Measurements from ENCODE around the gene CSNK2A1.
"Not testable (repeated sequence)": the region's sequence is repeated elsewhere in the genome, so short reads cannot be mapped to it uniquely, and the experiment has no call there.

CSNK2A1 gene

DNA sequence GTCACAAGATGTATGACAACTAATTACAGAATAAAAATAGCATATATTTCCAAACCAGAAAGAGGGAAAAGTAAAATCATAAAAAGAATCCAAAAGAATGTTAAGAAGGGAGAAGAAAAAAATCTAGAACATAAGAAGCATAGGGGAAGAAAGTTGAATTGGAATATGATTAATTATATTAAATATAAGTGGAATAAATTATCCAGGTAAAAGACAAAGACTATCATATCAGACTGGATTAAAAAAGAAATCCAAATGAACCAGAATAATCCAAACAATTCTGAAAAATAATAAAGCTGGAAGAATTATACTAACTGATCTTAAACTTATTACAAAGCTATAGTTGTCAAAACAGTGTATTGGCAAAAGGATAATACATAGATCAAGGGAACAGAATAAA lies 23.6 kb downstream of the CSNK2A1 start:
- TF ChIP-seq, protein P1, sequence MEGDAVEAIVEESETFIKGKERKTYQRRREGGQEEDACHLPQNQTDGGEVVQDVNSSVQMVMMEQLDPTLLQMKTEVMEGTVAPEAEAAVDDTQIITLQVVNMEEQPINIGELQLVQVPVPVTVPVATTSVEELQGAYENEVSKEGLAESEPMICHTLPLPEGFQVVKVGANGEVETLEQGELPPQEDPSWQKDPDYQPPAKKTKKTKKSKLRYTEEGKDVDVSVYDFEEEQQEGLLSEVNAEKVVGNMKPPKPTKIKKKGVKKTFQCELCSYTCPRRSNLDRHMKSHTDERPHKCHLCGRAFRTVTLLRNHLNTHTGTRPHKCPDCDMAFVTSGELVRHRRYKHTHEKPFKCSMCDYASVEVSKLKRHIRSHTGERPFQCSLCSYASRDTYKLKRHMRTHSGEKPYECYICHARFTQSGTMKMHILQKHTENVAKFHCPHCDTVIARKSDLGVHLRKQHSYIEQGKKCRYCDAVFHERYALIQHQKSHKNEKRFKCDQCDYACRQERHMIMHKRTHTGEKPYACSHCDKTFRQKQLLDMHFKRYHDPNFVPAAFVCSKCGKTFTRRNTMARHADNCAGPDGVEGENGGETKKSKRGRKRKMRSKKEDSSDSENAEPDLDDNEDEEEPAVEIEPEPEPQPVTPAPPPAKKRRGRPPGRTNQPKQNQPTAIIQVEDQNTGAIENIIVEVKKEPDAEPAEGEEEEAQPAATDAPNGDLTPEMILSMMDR (IDR thresholded peaks at IDR 0.05): no peak
- no peak overlapping the region for H3K27ac ChIP-seq

DNA sequence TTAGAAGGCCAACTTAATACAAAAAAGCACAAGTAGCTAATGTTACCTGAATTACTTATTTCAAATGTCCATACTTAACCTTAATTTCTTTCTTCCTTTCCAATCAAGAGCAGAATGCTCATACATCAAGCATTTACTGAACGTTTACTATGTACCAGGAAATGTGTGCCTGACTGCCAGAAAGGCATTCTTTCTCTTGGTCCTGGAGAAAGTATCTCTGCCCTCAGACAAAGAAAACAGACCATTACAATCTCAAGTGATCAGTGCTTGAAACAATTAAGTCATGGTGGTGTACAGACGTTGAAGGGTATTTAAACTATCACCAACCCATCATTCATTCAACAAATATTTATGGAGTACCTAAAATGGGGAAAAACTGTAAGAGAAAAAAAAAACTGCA lies 26.4 kb downstream of the CSNK2A1 start:
- Histone ChIP-seq H3K27ac (no peak overlapping the region), H3K36me3 (peaks cover 5% of the 10 kb centered on the region), H3K4me1 (ENCODE audit: control insufficient read depth in 1 of 2, insufficient read depth in 1 of 2, low read depth in 1 of 2, low read length in 1 of 2) (peaks cover 5 to 6% of the 10 kb centered on the region in 2 experiments), H3K4me3 (ENCODE audit: low read depth in 1 of 2, low read length in 1 of 2) (no peak overlapping the region), H3K9me3 (peaks cover 11% of the 10 kb centered on the region), H3K27me3 (no peaks in the 10 kb centered on the region)
- TF ChIP-seq, protein P1 (IDR thresholded peaks at IDR 0.05): no peak

More for the DNA sequence above, 23.6 kb downstream of the CSNK2A1 start:
- H3K27me3 ChIP-seq: no peaks in the 10 kb centered on the region
- peaks cover 11% of the 10 kb centered on the region for H3K9me3 ChIP-seq
- no peaks in the 10 kb centered on the region for H3K4me1 ChIP-seq (ENCODE audit: control insufficient read depth in 1 of 2, insufficient read depth in 1 of 2, low read depth in 1 of 2, low read length in 1 of 2)
- peaks cover 9% of the 10 kb centered on the region for H3K36me3 ChIP-seq
- H3K4me3 ChIP-seq (ENCODE audit: low read depth in 1 of 2, low read length in 1 of 2): no peak overlapping the region

DNA sequence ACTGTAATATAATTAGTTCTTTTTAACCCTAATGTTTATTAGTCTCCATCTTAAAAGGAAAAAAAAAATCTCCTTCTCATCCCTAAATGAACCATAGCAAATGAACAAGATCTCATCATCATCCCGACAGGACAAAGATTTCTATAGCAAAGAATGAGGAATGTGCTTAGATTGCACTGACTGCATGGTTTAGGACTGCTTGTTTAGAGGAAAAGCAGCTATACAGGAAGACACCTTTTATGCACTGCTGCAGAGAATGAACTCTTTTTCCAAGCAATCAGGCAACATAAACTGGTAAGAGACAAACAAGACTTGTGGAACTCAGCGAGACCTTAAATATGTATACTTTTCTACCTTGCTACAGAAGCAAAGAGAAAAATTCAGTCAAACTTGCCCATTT lies 26.8 kb downstream of the CSNK2A1 start:
- TF ChIP-seq, protein P1 (IDR thresholded peaks at IDR 0.05): no peak
- peaks cover under 1% of the 10 kb centered on the region for H3K36me3 ChIP-seq

DNA sequence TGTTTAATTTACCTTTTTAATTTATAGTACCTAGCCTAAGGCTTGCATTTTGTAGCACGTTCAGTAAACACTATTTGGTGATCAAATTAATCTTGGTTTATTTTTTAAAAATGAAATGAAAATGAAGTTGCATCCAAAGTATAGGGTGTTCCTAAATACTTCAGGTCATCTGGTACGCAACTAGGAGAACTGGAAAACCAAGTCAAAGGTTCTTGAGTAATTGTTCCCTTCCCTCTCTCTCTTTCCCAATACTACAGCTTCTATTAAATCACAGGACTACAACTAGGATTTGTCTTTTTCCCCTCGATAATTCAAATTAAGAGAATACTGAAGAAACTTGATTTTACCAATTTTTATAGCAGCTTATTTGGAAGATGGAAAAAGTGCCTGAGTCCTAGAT lies 27.9 kb downstream of the CSNK2A1 start:
- TF ChIP-seq, protein P1 (IDR thresholded peaks at IDR 0.05): no peak
- no peaks in the 10 kb centered on the region for H3K36me3 ChIP-seq
- no peaks in the 10 kb centered on the region for H3K27me3 ChIP-seq
- no peak overlapping the region for H3K27ac ChIP-seq
- peaks cover 5 to 6% of the 10 kb centered on the region in 2 experiments for H3K4me1 ChIP-seq (ENCODE audit: control insufficient read depth in 1 of 2, insufficient read depth in 1 of 2, low read depth in 1 of 2, low read length in 1 of 2)
- peaks cover 9% of the 10 kb centered on the region for H3K9me3 ChIP-seq
- H3K4me3 ChIP-seq (ENCODE audit: low read depth in 1 of 2, low read length in 1 of 2): no peak overlapping the region

More for the DNA sequence above, 26.8 kb downstream of the CSNK2A1 start:
- H3K4me3 ChIP-seq (ENCODE audit: low read depth in 1 of 2, low read length in 1 of 2): no peak overlapping the region
- H3K27ac ChIP-seq: no peak overlapping the region
- peaks cover 5 to 6% of the 10 kb centered on the region in 2 experiments for H3K4me1 ChIP-seq (ENCODE audit: control insufficient read depth in 1 of 2, insufficient read depth in 1 of 2, low read depth in 1 of 2, low read length in 1 of 2)
- H3K9me3 ChIP-seq: peaks cover 11% of the 10 kb centered on the region
- H3K27me3 ChIP-seq: no peaks in the 10 kb centered on the region

DNA sequence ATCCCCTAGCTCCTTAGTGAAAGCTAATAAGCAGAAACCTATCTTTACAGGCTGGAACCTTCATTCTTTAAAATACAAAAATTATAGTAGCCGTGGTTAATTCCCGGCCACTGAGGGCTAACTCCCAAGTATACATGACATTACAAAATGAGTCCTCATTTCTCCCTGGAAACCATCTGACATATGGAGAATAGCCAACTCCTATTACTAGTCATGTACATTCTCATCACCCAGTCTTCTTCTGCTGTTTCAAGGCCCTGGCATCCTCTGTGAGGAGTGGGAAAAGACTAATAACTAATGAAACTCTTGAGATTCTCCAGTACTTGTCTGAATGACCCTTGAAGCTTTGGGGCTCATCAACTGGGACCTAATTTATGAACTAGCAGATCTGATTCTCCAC lies 30.2 kb downstream of the CSNK2A1 start:
- TF ChIP-seq, protein P1 (IDR thresholded peaks at IDR 0.05): no peak
- Histone ChIP-seq H3K9me3 (no peaks in the 10 kb centered on the region), H3K4me3 (ENCODE audit: low read depth in 1 of 2, low read length in 1 of 2) (no peak overlapping the region), H3K4me1 (ENCODE audit: control insufficient read depth in 1 of 2, insufficient read depth in 1 of 2, low read depth in 1 of 2, low read length in 1 of 2) (peaks cover 7 to 15% of the 10 kb centered on the region in 2 experiments), H3K27ac (no peak overlapping the region), H3K27me3 (no peaks in the 10 kb centered on the region), H3K36me3 (peaks cover 4% of the 10 kb centered on the region)

DNA sequence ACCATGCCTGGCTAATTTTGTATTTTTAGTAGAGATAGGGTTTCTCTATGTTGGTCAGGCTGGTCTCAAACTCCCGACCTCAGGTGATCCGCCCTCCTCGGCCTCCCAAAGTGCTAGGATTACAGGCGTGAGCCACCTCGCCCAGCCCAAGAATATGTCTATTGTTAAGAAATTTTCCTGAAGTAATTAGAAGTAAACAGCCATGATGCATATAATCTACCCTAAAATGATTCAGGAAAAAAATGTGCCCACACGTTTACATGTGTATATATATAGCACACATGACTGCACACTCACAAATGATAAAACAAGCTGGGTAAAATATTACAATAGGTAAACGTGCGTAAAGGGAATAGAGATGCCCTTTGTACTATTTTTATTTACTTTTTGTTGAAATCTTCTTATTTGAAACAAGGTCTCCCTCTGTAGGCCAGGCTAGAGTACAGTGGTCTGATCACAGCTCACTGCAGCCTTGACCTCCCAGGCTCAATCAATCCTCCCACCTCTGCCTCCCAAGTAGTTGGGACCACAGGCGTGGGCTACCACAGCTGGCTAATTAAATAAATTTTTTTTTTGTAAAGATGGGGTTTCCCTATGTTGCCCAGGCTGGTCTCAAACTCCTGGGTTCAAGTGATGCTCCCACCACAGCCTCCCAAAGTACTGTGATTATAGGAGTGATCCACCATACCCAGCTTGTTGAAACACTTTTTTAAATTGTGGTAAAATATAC lies 33.1 kb downstream of the CSNK2A1 start:
- H3K4me3 ChIP-seq (ENCODE audit: low read depth in 1 of 2, low read length in 1 of 2); H3K27ac ChIP-seq; H3K27me3 ChIP-seq; H3K9me3 ChIP-seq: not testable (repeated sequence)
- peaks cover 7 to 15% of the 10 kb centered on the region in 2 experiments for H3K4me1 ChIP-seq (ENCODE audit: control insufficient read depth in 1 of 2, insufficient read depth in 1 of 2, low read depth in 1 of 2, low read length in 1 of 2)
- peaks cover 29% of the 10 kb centered on the region for H3K36me3 ChIP-seq

DNA sequence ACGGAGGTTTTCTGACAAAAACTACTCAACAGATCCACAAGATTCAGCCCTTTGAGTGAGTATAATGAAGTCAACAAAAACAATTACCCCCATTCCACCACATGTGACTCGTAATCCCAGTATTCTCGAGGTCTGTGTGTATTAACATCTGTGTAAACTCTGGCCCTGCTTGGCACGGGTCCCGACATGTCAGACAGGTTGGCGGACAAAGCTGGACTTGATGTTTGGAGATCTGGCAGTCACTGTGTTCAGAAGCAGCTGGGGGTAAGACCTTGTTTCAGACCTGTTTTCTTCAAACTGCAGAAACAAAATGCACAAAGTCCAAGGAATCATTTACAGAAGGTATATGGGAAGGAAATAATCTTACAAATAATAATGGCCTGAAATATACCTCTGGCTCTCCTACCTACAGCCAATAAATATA lies 35.2 kb downstream of the CSNK2A1 start:
- peaks cover 46% of the 10 kb centered on the region for H3K36me3 ChIP-seq
- not testable (repeated sequence) for H3K4me3 ChIP-seq (ENCODE audit: low read depth in 1 of 2, low read length in 1 of 2); H3K27ac ChIP-seq; H3K9me3 ChIP-seq; H3K4me1 ChIP-seq (ENCODE audit: control insufficient read depth in 1 of 2, insufficient read depth in 1 of 2, low read depth in 1 of 2, low read length in 1 of 2); H3K27me3 ChIP-seq

Data from neutrophil (primary cell).